WTC11 (cell line): ENCODE results near the gene RNGTT.

Experiments used
- CREB1 ChIP-seq: sonication (generic); formaldehyde crosslinking; IDR thresholded peaks from 2 replicates; pipeline ENCODE4 v1.8.0; 2023; ENCODE audit warnings: mild to moderate bottlenecking, missing genetic modification reagents
- CTCF ChIP-seq: fragments of 200-600 bp; IDR thresholded peaks from 2 replicates; pipeline ENCODE4 v1.8.0; 2022; ENCODE audit warnings: antibody characterized with exemption
- E2F1 ChIP-seq: sonication (generic); formaldehyde crosslinking; IDR thresholded peaks from 2 replicates; pipeline ENCODE4 v1.8.0; 2022; ENCODE audit warnings: mild to moderate bottlenecking, missing genetic modification reagents
- MAX ChIP-seq: sonication (generic); formaldehyde crosslinking; IDR thresholded peaks from 2 replicates; pipeline ENCODE4 v1.8.0; 2022; ENCODE audit warnings: mild to moderate bottlenecking, missing genetic modification reagents
- NFYB ChIP-seq: sonication (generic); formaldehyde crosslinking; conservative IDR thresholded peaks from 2 replicates; pipeline ENCODE4 v1.8.0; 2022; ENCODE audit warnings: low read depth, missing genetic modification reagents
- USF1 ChIP-seq: sonication (generic); formaldehyde crosslinking; IDR thresholded peaks from 2 replicates; pipeline ENCODE4 v1.8.0; 2022; ENCODE audit warnings: mild to moderate bottlenecking, missing genetic modification reagents
- USF2 ChIP-seq: sonication (generic); formaldehyde crosslinking; IDR thresholded peaks from 2 replicates; pipeline ENCODE4 v1.8.1; 2023; ENCODE audit warnings: mild to moderate bottlenecking, missing genetic modification reagents, moderate library complexity
- ZNF219 ChIP-seq: sonication (generic); formaldehyde crosslinking; IDR thresholded peaks from 2 replicates; pipeline ENCODE4 v1.8.0; 2023; ENCODE audit warnings: missing genetic modification reagents, mild to moderate bottlenecking, borderline replicate concordance
- ZNF512 ChIP-seq: sonication (generic); formaldehyde crosslinking; IDR thresholded peaks from 2 replicates; pipeline ENCODE4 v1.8.1; 2022; ENCODE audit warnings: missing genetic modification reagents, borderline replicate concordance

GRCh38 chr6:88866856-88867255 is 96.6 kb downstream of the RNGTT start:
- TF ChIP-seq CTCF (no peak), USF1 (CRISPR knock-in tag) (no peak), USF2 (no peak), ZNF219 (no peak), MAX (CRISPR knock-in tag) (no peak), CREB1 (CRISPR knock-in tag) (no peak), E2F1 (no peak), NFYB (CRISPR knock-in tag) (no peak), ZNF512 (CRISPR knock-in tag) (no peak)
